ENCODE results near the gene PRDM7. TPM values are rescaled to one million over a fixed set of nuclear protein-coding genes. Genes with fewer than 3 reads are reported as not detected.

The PRDM7 gene
- total and polyA plus RNA-seq, 9 of the 15 experiments (the other 6 are each of a cell fraction or from before 2014, with no cell fraction given): not detected

- TF ChIP-seq, protein P1, sequence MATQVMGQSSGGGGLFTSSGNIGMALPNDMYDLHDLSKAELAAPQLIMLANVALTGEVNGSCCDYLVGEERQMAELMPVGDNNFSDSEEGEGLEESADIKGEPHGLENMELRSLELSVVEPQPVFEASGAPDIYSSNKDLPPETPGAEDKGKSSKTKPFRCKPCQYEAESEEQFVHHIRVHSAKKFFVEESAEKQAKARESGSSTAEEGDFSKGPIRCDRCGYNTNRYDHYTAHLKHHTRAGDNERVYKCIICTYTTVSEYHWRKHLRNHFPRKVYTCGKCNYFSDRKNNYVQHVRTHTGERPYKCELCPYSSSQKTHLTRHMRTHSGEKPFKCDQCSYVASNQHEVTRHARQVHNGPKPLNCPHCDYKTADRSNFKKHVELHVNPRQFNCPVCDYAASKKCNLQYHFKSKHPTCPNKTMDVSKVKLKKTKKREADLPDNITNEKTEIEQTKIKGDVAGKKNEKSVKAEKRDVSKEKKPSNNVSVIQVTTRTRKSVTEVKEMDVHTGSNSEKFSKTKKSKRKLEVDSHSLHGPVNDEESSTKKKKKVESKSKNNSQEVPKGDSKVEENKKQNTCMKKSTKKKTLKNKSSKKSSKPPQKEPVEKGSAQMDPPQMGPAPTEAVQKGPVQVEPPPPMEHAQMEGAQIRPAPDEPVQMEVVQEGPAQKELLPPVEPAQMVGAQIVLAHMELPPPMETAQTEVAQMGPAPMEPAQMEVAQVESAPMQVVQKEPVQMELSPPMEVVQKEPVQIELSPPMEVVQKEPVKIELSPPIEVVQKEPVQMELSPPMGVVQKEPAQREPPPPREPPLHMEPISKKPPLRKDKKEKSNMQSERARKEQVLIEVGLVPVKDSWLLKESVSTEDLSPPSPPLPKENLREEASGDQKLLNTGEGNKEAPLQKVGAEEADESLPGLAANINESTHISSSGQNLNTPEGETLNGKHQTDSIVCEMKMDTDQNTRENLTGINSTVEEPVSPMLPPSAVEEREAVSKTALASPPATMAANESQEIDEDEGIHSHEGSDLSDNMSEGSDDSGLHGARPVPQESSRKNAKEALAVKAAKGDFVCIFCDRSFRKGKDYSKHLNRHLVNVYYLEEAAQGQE (IDR thresholded peaks at IDR 0.05; ENCODE audit: borderline replicate concordance): peak; percentile 16; the same call in 1 of the 2 replicates
- TF ChIP-seq, protein P1 (CRISPR knock-in tag; IDR thresholded peaks at IDR 0.05; ENCODE audit: low read depth): no peak
- TF ChIP-seq ZBED1 (IDR thresholded peaks at IDR 0.05) (no peak), PHB (CRISPR knock-in tag; IDR thresholded peaks at IDR 0.05) (no peak), E2F6 (IDR thresholded peaks at IDR 0.05; ENCODE audit: borderline replicate concordance in 1 of 2, extremely low read depth in 1 of 2, insufficient read depth in 1 of 2, insufficient read length in 1 of 2, low read depth in 1 of 2, low read length in 1 of 2, poor library complexity in 1 of 2, severe bottlenecking in 1 of 2) (peak; percentile 63 to 69), MITF (IDR thresholded peaks at IDR 0.05) (no peak), MAFK (IDR thresholded peaks at IDR 0.05; ENCODE audit: low read length) (no peak), CBX1 (IDR thresholded peaks at IDR 0.05; ENCODE audit: low read depth) (no peak), FOXK1 (CRISPR knock-in tag; IDR thresholded peaks at IDR 0.05; ENCODE audit: borderline replicate concordance) (no peak), CHD4 (IDR thresholded peaks at IDR 0.05; ENCODE audit: insufficient read depth, insufficient replicate concordance, low read depth, low read length, poor library complexity, severe bottlenecking) (no peak), MAZ (CRISPR knock-in tag; conservative IDR thresholded peaks at IDR 0.05 in 1 of 2, IDR thresholded peaks at IDR 0.05 in 1 of 2) (peak; percentile 52 to 58; a peak in 2 of 4 replicates)
- TF ChIP-seq, protein P2, sequence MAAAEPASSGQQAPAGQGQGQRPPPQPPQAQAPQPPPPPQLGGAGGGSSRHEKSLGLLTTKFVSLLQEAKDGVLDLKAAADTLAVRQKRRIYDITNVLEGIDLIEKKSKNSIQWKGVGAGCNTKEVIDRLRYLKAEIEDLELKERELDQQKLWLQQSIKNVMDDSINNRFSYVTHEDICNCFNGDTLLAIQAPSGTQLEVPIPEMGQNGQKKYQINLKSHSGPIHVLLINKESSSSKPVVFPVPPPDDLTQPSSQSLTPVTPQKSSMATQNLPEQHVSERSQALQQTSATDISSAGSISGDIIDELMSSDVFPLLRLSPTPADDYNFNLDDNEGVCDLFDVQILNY (CRISPR knock-in tag; IDR thresholded peaks at IDR 0.05): no peak
- TF ChIP-seq, protein P3, sequence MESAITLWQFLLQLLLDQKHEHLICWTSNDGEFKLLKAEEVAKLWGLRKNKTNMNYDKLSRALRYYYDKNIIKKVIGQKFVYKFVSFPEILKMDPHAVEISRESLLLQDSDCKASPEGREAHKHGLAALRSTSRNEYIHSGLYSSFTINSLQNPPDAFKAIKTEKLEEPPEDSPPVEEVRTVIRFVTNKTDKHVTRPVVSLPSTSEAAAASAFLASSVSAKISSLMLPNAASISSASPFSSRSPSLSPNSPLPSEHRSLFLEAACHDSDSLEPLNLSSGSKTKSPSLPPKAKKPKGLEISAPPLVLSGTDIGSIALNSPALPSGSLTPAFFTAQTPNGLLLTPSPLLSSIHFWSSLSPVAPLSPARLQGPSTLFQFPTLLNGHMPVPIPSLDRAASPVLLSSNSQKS (CRISPR knock-in tag; IDR thresholded peaks at IDR 0.05): no peak
These were observed 30.0 kb downstream of the PRDM7 start (continued) for GRCh38 chr16:90046971-90047713.

Data from K562 (cell line).